ENCODE measurements around the gene CHM. TPM values are rescaled to one million over a fixed set of nuclear protein-coding genes. Genes with fewer than 3 reads are reported as not detected.

Gene CHM
- total RNA-seq, 1 donor from 2014 or later, result 43.9 TPM

GRCh38 chrX:85995641-85996040, 51.7 kb downstream of the CHM start:
- Mint-ChIP-seq H3K9me3 (no peaks in the 10 kb centered on the region), H3K36me3 (peaks cover 3% of the 10 kb centered on the region), H3K27me3 (no peaks in the 10 kb centered on the region), H3K4me1 (ENCODE audit: unreplicated experiment) (peaks cover 29% of the 10 kb centered on the region), H3K4me3 (no peak overlapping the region), H3K27ac (no peak overlapping the region)
- no peak for DNase-seq (ENCODE audit: extremely low spot score, unreplicated experiment)
- no peak for TF ChIP-seq CTCF (conservative IDR thresholded peaks at IDR 0.05)

GRCh38 chrX:85994797-85995196, 52.6 kb downstream of the CHM start:
- Mint-ChIP-seq H3K4me1 (ENCODE audit: unreplicated experiment) (peaks cover 29% of the 10 kb centered on the region), H3K27me3 (no peaks in the 10 kb centered on the region), H3K27ac (no peak overlapping the region), H3K36me3 (no peaks in the 10 kb centered on the region), H3K4me3 (no peak overlapping the region), H3K9me3 (no peaks in the 10 kb centered on the region)
- TF ChIP-seq CTCF (conservative IDR thresholded peaks at IDR 0.05), result no peak
- no peak for DNase-seq (ENCODE audit: extremely low spot score, unreplicated experiment)

- Mint-ChIP-seq H3K36me3 (no peaks in the 10 kb centered on the region), H3K4me1 (ENCODE audit: unreplicated experiment) (peaks cover 29% of the 10 kb centered on the region), H3K27me3 (no peaks in the 10 kb centered on the region), H3K9me3 (no peaks in the 10 kb centered on the region), H3K4me3 (no peak overlapping the region), H3K27ac (no peak overlapping the region)
- TF ChIP-seq CTCF (conservative IDR thresholded peaks at IDR 0.05), result no peak
- no peak for DNase-seq (ENCODE audit: extremely low spot score, unreplicated experiment)
Observed at GRCh38 chrX:85994228-85994627, 53.1 kb downstream of the CHM start.

- H3K4me1 Mint-ChIP-seq (ENCODE audit: unreplicated experiment), result peaks cover 29% of the 10 kb centered on the region
- no peak for DNase-seq (ENCODE audit: extremely low spot score, unreplicated experiment)
- H3K36me3 Mint-ChIP-seq, result no peaks in the 10 kb centered on the region
- no peaks in the 10 kb centered on the region for H3K27me3 Mint-ChIP-seq
- no peak overlapping the region for H3K27ac Mint-ChIP-seq
- peaks cover 1% of the 10 kb centered on the region for H3K9me3 Mint-ChIP-seq
- no peak for TF ChIP-seq CTCF (conservative IDR thresholded peaks at IDR 0.05)
- no peak overlapping the region for H3K4me3 Mint-ChIP-seq
Observed at GRCh38 chrX:85993539-85994197, 53.7 kb downstream of the CHM start.

- Mint-ChIP-seq H3K4me1 (ENCODE audit: unreplicated experiment) (peaks cover 29% of the 10 kb centered on the region), H3K36me3 (peaks cover 4% of the 10 kb centered on the region), H3K27ac (no peak overlapping the region), H3K4me3 (no peak overlapping the region), H3K27me3 (no peaks in the 10 kb centered on the region), H3K9me3 (peaks cover 10% of the 10 kb centered on the region)
- DNase-seq (ENCODE audit: extremely low spot score, unreplicated experiment), result no peak
- no peak for TF ChIP-seq CTCF (conservative IDR thresholded peaks at IDR 0.05)
Observed at GRCh38 chrX:85992811-85993229, 54.5 kb downstream of the CHM start.
